Caki2 (cell line): Measurements from ENCODE around the gene IL1R1. TPM values are rescaled to one million over a fixed set of nuclear protein-coding genes. Genes with fewer than 3 reads are reported as not detected.

Experiments used
- DNase-seq: peaks from one replicate; pipeline ENCODE4 v3.0.0-alpha.2; 2015; ENCODE audit warnings: low read depth
- in situ Hi-C: cut with HindIII; loops from 2 replicates; pipeline ENCODE4 v1.10.0; 2016; ENCODE audit warnings: low sequenced_read_pairs, low pct_unique_long_range_greater_than_20kb, mixed read lengths
- total RNA-seq: library from RNA; depleted of rRNA; stranded (reverse); fragments of >200 nt; shearing (Covaris generic); gene quantifications from 2 replicates; pipeline ENCODE4 v1.2.3, GENCODE V29; 2014; ENCODE audit warnings: low replicate concordance; rRNA removed

Gene IL1R1
- total RNA-seq, 1 experiment from 2014 or later, result not detected

DNA sequence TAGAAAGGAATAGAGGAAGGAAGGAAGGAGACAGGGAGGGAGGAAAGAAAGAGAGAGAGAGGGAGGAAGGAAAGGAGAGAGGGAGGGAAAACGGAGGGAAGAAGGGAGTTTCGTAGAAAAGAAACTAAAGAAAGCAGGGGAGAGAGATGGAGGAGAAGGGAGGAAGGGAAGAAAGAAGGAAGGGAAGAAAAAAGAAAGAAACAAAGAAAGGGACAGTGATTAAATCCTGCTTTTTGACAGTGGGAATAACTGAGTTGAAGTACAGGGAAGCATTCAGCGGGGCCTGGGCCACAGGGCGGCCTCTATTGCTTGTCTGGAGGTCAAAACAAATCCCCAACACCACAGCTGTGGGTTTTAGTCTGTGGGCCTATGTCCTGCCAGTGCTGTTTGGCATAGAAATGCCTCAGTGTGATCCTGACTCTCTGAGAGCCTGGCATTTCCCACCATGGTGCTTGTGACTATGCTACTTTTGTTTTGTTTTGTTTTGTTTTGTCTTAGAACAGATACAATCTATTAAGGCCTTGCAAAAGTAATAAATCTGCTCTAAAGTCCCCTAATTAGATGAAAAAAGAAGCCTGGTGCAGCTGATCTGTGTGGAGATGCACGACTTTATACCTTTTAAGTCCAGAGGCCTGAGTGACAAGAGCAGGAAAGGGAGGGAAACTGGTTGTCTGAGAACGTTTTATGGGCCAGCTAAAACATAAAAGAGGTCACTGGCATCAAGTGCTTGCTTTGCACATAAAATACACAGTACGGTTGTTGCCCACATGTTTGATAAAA lies 84.3 kb downstream of the IL1R1 start:
- in situ Hi-C loops, result no loop called here
- no peak for DNase-seq

DNA sequence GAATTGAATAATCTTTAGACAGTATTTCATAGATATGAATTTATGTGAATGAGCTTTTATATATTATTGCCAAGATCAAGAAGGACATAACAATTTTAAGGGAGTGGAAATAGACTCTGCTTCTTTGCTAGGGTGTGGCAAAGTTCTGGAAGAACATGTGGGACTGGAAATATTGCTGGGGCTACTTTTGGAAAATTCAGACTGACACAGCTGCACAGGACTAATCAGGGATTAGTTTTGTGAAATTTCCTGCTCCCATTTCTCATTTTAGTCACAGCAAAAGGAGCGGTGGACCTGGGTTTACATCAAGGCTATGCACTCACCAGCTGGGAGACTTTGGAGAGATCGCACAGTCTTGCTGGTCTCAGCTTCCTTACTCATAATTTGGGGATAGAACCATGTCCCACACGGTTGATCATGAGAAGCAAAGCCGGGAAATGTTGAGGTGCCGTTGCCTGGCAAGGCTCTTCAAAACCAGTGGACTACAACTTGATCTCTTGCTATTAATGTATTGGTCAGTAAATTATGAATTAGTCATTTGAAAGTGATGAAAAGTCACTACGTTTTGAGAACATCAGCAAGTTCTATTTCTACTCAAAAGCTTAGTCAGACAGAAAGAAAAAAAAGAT lies 86.7 kb downstream of the IL1R1 start:
- in situ Hi-C loops, result no loop called here
- DNase-seq, result no peak

Other genes starting within 250 kb of the IL1R1 start
- gene IL1R2, start 150.8 kb upstream of the IL1R1 start, total RNA-seq, result 0.78 and 3.2 TPM in 2 replicates
- gene IL1RL2, start 44.3 kb downstream of the IL1R1 start, total RNA-seq, result not detected in 2 replicates
- gene IL1RL1, start 168.8 kb downstream of the IL1R1 start, total RNA-seq, result not detected in 2 replicates
- gene IL18R1, start 213.1 kb downstream of the IL1R1 start, total RNA-seq, result 0.41 and 1.5 TPM in 2 replicates